Right atrium auricular region (tissue), 2 donors: ENCODE measurements around the gene BORCS5. TPM values are rescaled to one million over a fixed set of nuclear protein-coding genes. Genes with fewer than 3 reads are reported as not detected.

Source experiments
- DNase-seq: peaks from one replicate; pipeline ENCODE4 v3.0.0-alpha.2; 2019; ENCODE audit warnings: low spot score
- H3K27ac ChIP-seq, 2 donors: fragments of 200-600 bp; sonication (generic); 1 replicate in 1 of 2; 2 replicates in 1 of 2; pipeline ENCODE4 v1.5.1; 2016 to 2019
- H3K27me3 ChIP-seq, 2 donors: fragments of 200-600 bp; sonication (generic); one replicate each; pipeline versions ENCODE4 v1.5.1 to v1.6.0; 2017 to 2019
- H3K36me3 ChIP-seq: fragments of 200-600 bp; sonication (generic); one replicate; pipeline ENCODE4 v1.5.1; 2016
- H3K4me1 ChIP-seq, 2 donors: fragments of 200-600 bp; sonication (generic); one replicate each; pipeline versions ENCODE4 v1.5.1 to v1.6.0; 2017 to 2019
- H3K4me3 ChIP-seq, 2 donors: fragments of 200-600 bp; sonication (generic); 1 replicate in 1 of 2; 2 replicates in 1 of 2; pipeline ENCODE4 v1.5.1; 2017 to 2019; ENCODE audit warnings: mild to moderate bottlenecking in 1 of 2, moderate library complexity in 1 of 2
- H3K9me3 ChIP-seq, 2 donors: fragments of 200-600 bp; sonication (generic); one replicate each; pipeline ENCODE4 v1.5.1; 2019
- CTCF ChIP-seq, 2 donors: fragments of 200-600 bp; sonication (generic); IDR thresholded peaks; one replicate each; pipeline ENCODE4 v1.5.1; 2019; ENCODE audit warnings: antibody characterized with exemption in 2 of 2
- total RNA-seq, 2 donors: library from RNA; depleted of rRNA; stranded (reverse); fragments of >200 nt; gene quantifications; one replicate each; pipeline ENCODE4 v1.1.0, GENCODE V29; 2016

Gene BORCS5
- total RNA-seq, 2 donors from 2014 or later: 6.2 to 8.0 TPM

GRCh38 chr12:12380949-12381593, 24.2 kb downstream of the BORCS5 start:
- H3K27ac ChIP-seq: no peak overlapping the region
- H3K4me3 ChIP-seq: no peak overlapping the region
- H3K9me3 ChIP-seq: no peaks in the 10 kb centered on the region
- DNase-seq: no peak
- H3K4me1 ChIP-seq: peaks cover 0 to 6% of the 10 kb centered on the region in 2 donors
- no peaks in the 10 kb centered on the region for H3K27me3 ChIP-seq
- no peaks in the 10 kb centered on the region for H3K36me3 ChIP-seq
- TF ChIP-seq CTCF (IDR thresholded peaks at IDR 0.05): no peak

DNA sequence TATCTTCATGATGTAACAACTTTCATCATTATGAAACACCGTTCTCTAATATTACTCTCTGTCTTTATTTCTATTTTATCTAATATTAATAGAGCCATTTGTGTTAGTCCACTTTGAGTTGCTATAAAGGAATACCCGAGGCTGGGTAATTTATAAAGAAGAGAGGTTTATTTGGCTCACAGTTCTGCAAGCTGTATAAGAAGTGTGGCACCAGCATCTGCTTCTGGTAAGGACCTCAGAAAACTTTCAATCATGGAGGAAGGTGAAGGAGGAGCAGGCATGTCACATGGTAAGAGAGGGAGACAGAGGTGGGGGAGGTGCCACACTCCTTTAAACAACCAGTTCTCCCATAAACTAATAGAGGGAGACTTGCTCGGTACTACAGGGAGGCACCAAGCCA, 25.1 kb downstream of the BORCS5 start:
- no peak overlapping the region for H3K27ac ChIP-seq
- H3K4me1 ChIP-seq: peaks cover 0 to 6% of the 10 kb centered on the region in 2 donors
- no peaks in the 10 kb centered on the region for H3K36me3 ChIP-seq
- H3K9me3 ChIP-seq: no peaks in the 10 kb centered on the region
- TF ChIP-seq CTCF (IDR thresholded peaks at IDR 0.05): no peak
- H3K4me3 ChIP-seq: no peak overlapping the region
- DNase-seq: no peak
- no peaks in the 10 kb centered on the region for H3K27me3 ChIP-seq

DNA sequence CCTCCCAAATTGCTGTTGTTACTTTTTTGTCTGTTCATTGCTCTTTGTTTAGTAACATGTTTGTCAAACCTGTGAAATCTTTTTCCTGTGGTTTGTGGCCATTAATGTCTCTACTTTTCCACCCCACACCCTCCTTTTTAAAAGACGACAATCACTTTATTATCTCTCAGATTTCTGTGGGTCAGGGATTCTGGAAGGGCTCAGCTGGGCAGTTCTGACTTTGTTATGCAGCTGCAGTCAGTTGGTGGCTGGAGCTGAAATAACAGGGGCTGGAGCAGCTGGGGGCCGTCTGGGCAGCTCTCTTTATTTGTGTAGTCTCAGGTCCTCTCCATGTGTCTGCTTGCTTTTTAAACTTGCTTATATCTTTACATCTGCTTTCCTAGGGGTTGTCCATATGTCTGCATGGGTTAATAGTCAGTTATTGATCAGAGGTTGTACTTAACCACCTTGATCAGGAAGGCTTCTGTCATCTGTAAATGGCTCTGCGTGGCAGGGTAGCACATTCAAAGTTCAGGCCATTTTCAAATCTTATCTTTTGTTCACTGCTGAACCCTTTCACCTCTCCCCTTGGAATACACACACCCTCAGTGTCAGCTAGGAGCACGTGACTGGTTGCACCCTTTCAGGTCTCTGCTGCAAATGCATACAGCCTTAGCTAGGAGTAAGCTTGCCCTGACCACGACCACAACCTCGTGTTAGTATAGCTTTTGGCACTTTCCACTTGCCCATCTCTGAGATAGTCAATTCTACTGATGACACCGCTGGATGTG, 27.9 kb downstream of the BORCS5 start:
- TF ChIP-seq CTCF (IDR thresholded peaks at IDR 0.05): no peak
- DNase-seq: no peak
- Histone ChIP-seq H3K27ac (no peak overlapping the region), H3K9me3 (no peaks in the 10 kb centered on the region), H3K27me3 (no peaks in the 10 kb centered on the region), H3K4me1 (peaks cover 0 to 2% of the 10 kb centered on the region in 2 donors), H3K36me3 (no peaks in the 10 kb centered on the region), H3K4me3 (no peak overlapping the region)

- Histone ChIP-seq H3K4me3 (no peak overlapping the region), H3K4me1 (no peaks in the 10 kb centered on the region), H3K27ac (no peak overlapping the region), H3K9me3 (no peaks in the 10 kb centered on the region), H3K36me3 (no peaks in the 10 kb centered on the region), H3K27me3 (no peaks in the 10 kb centered on the region)
- no peak for TF ChIP-seq CTCF (IDR thresholded peaks at IDR 0.05)
- DNase-seq: no peak
Measured at GRCh38 chr12:12387501-12387900, 30.6 kb downstream of the BORCS5 start.

GRCh38 chr12:12392413-12392812, 35.5 kb downstream of the BORCS5 start:
- peaks cover 0 to 13% of the 10 kb centered on the region in 2 donors for H3K4me1 ChIP-seq
- H3K36me3 ChIP-seq: no peaks in the 10 kb centered on the region
- no peak for TF ChIP-seq CTCF (IDR thresholded peaks at IDR 0.05)
- no peak for DNase-seq
- H3K27ac ChIP-seq: peak overlapping the region in 1 of 2 donors; percentile 6
- H3K9me3 ChIP-seq: no peaks in the 10 kb centered on the region
- no peaks in the 10 kb centered on the region for H3K27me3 ChIP-seq
- H3K4me3 ChIP-seq: no peak overlapping the region
